ACHN (cell line): Measurements from ENCODE around the gene TACR1.

Experiments
- DNase-seq: peaks from one replicate; pipeline ENCODE4 v3.0.0-alpha.2; 2015
- in situ Hi-C: cut with HindIII; loops from 2 replicates; pipeline ENCODE4 v1.10.0; 2017; ENCODE audit warnings: low sequenced_read_pairs, low pct_ligation_motif_present, low pct_unique_long_range_greater_than_20kb

Gene TACR1

DNA sequence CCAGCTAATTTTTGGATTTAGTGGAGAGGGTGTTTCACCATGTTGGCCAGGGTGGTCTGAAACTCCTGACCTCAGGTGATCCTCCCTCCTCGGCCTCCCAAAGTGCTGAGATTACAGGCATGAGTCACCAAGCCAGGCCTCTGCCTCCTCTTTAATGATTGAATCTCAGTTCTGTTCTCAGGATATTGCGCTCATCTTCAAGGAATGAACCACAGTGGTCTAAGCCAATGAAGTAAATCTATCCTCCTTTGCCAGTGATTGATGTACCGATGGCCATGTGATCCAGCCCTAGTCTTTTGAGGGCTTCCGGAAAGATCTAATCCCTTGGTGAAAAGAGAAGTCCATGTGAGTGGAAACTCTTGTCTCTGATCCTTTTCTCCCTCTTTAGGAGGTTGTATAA is 192.3 kb downstream of the TACR1 start:
- in situ Hi-C loops, result no loop called here

DNA sequence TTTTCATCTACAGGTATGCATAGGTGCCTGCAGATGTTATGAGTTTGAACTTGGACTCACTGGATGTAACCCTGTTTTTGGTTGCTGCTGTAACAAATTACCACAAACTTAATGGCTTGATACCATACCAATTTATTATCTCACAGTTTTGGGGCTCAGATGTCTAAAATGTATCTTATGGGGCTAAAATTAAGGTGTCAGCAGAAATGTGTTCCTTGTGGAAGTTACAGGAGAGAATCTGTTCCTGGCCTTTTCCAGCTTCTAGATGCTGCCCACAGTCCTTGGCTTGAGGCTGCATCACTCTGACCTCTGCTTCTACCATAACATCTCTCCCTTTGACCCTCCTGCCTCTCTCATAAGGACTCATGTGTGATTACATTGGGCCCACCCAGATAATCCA is 193.3 kb downstream of the TACR1 start:
- DNase-seq, result no peak
- in situ Hi-C loops, result no loop called here

More for the DNA sequence above, 192.3 kb downstream of the TACR1 start:
- DNase-seq, result no peak

DNA sequence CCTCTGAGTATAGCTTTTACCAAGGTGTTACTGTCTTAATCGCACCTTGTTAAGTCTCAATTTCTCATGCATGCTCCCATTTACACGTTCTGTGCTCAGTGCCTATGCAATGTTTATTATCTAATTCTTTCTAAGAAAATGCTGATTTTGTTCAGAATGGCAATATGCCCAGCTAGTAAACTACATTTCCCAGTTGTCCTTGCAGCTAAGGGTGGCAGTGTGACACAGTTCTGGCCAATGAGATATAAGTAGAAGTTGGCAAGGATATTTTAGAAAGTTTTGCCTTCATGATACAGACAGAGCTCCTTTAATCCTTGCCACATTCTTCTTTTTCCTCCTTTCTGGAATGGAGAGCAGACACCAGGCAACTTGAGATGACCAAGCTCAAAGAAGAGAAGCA is 195.5 kb downstream of the TACR1 start:
- no peak for DNase-seq

DNA sequence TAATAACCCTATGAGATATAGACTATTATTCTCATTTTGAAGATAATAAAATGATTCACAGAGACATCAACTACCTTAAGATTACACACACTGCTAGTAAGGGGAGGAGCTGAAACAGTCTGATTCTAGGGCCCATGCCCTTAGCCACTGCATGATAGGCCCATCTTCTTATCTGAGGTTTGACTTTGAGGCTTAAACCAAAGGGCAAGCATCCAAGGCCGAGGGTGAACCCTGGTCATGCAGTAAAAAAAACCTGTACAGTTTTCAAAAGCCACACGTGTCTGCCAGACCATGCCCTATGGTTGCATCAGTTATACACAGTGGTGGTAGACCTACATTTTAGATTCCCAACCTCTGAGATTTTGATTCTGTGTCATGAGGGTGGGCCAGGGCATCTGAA is 196.0 kb downstream of the TACR1 start:
- in situ Hi-C loops, result no loop called here
- no peak for DNase-seq

More for the DNA sequence above, 195.5 kb downstream of the TACR1 start:
- in situ Hi-C loops, result no loop called here

DNA sequence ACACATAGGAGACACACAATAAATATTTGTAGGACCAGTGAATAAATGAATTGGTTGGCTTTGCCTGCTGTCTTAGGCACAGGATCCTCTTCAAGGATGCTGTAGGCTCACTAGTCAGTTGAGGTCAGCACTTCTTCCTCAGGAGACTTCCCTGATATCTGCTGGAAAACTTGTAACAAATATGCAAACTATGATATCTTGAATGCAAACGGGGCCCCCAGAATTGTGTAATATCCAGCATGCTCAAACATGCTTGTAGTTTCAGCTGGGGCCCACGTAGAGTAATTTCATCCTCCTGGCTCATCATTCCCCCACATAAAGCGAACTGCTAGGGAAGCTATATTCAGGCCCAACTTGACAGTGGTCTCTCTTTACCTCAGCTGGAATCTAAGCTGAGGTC is 197.3 kb downstream of the TACR1 start:
- in situ Hi-C loops, result no loop called here
- DNase-seq, result no peak

DNA sequence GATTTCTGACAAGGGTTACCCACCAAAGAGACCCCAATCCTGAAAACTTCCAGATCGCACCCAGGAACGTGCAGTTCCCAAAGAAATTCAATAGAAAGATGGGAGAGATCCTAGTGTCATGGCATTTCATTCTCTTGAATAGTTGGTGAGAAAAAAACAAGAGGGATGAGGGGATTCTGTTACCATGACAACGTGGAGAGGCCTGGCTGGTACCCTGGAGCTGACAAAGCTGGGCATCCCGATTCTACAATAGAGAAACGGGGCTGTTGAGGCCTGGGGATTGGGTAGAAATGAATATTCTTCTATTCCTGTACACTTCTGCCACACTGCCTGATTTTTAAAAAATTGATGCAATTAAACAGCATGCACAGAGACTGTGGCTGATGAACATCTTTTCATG is 199.9 kb downstream of the TACR1 start:
- DNase-seq, result no peak
- in situ Hi-C loops, result no loop called here
